Measurements from ENCODE around the gene LPAR3.
A peak's percentile ranks its signal among the peaks of the same experiment; 100 is the strongest.

The LPAR3 gene

DNA sequence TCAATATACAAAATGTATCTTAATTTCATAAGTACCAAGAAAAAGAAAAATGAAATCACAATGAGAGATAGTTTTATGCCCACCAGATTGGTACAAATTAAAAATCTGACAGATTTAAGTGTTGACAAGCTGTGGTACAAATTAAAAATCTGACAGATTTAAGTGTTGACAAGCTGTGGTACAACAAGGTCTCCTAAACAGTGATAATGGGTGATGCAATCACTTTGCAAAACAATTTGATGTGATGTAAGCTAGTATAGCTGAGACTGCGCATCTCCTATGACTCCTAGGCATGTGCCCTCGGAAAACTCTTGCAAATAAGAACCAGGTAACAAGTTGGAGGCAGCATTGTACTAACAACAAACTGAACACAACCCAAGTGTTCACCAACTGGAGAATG lies 100.6 kb downstream of the LPAR3 start:
- no peak for TF ChIP-seq JUND (IDR thresholded peaks at IDR 0.05; ENCODE audit: low read depth)
- DNase-seq (ENCODE audit: low read depth in 1 of 2, low spot score in 1 of 2): no peak
- in situ Hi-C loops (cut with HindIII; ENCODE audit: low pct_unique_long_range_greater_than_20kb, low sequenced_read_pairs): no loop called here

- TF ChIP-seq JUND (IDR thresholded peaks at IDR 0.05; ENCODE audit: low read depth): no peak
- in situ Hi-C loops (cut with HindIII; ENCODE audit: low pct_unique_long_range_greater_than_20kb, low sequenced_read_pairs): no loop called here
- no peak for DNase-seq (ENCODE audit: low read depth in 1 of 2, low spot score in 1 of 2)
Measured at GRCh38 chr1:84789014-84789413, 104.0 kb downstream of the LPAR3 start.

DNA sequence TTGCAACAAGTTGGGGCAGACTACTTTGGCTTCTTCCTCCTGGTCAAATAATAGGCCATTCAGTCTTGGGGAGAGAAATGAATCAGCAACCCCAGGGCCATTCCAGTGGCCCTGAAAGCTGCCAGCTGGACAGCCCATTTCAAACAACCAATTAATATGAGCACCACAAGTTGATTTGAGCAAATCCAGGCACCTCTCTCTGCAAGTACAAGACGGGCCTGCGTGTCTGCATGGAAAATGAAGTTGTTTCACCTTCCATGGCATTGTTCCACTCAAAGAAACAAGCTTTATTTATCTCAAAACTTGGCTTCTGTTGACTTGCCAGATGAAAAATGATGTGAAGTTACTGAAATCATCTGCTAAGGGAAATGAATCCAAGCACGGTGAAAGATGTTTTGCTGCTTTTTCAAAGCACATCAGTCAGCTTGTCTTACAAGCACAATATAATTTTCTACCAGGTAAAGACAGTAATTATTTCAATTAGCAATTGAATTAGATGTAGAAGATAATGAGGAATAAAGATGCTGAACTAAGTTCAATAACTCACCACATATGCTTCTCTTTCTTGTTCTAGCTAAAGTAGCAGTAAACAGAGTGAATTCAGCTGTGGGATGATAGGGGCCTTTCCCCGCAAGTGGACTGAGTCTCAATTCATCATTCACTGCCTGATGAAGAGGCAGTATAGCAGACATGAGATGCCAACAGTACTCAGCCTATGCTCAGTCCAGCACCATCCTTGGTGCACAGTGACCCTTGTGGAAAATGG lies 107.6 kb downstream of the LPAR3 start:
- DNase-seq (ENCODE audit: low read depth in 1 of 2, low spot score in 1 of 2): no peak
- TF ChIP-seq JUND (IDR thresholded peaks at IDR 0.05; ENCODE audit: low read depth): no peak
- in situ Hi-C loops (cut with HindIII; ENCODE audit: low pct_unique_long_range_greater_than_20kb, low sequenced_read_pairs): no loop called here

- in situ Hi-C loops (cut with HindIII; ENCODE audit: low pct_unique_long_range_greater_than_20kb, low sequenced_read_pairs): no loop called here
- TF ChIP-seq JUND (IDR thresholded peaks at IDR 0.05; ENCODE audit: low read depth): no peak
- no peak for DNase-seq (ENCODE audit: low read depth in 1 of 2, low spot score in 1 of 2)
Measured at GRCh38 chr1:84782881-84783280, 110.1 kb downstream of the LPAR3 start.

GRCh38 chr1:84781946-84782771 lies 110.8 kb downstream of the LPAR3 start:
- no peak for TF ChIP-seq JUND (IDR thresholded peaks at IDR 0.05; ENCODE audit: low read depth)
- in situ Hi-C loops (cut with HindIII; ENCODE audit: low pct_unique_long_range_greater_than_20kb, low sequenced_read_pairs): no loop called here
- peak; percentile 40 to 83 for DNase-seq (ENCODE audit: low read depth in 1 of 2, low spot score in 1 of 2)

DNA sequence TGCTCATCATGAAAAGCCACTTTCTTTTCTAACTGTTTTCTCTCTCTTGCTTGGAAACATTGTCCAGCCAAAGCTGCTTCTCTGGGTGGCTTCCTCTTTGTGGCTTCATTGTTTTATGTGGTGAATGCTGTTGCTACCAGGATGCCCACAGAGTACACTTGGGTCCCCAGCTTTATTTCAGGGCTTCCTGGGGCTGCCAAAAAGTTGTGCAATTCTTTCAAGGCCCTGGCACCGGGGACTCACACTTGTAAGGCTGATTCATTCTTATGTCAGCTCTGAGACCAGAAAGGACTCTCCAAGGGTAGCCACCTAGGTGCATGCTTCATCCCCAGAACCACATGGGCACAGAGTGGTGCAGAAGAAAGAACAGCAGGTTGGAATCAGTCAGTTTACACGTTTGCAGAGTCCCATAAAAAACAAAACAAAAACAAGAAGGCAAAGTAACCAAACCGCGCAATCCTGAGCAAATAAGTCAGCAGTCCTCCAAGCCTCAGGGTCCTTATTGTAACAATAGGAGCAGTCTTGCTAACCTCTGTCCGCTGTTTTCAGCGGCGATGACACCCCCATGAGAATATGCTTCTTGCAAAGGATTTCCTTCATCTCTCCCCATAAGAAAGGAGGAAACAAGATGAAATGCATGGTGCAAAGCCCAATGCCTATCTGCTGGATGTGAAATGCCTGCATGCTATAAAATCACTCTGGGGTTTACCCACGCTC lies 112.8 kb downstream of the LPAR3 start:
- no peak for DNase-seq (ENCODE audit: low read depth in 1 of 2, low spot score in 1 of 2)
- in situ Hi-C loops (cut with HindIII; ENCODE audit: low pct_unique_long_range_greater_than_20kb, low sequenced_read_pairs): no loop called here
- TF ChIP-seq JUND (IDR thresholded peaks at IDR 0.05; ENCODE audit: low read depth): no peak

DNA sequence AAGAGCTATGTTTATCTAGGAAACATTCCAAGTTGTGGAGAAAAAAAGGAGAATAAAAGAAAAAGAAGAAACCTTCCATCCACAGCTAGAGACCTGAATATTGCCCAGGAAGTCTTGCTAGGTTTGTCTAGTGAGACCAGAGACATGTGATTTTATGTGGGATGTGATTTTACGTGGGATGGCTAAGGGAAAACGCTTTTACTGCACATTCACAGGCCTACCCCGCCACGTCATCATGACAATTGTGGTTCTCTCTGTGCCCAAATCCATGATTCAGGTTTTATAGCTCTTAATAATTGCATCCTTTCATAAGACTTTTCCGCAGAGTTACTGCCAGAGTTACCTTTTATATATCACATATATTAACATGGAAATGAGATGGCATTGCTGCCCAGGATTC lies 116.4 kb downstream of the LPAR3 start:
- DNase-seq (ENCODE audit: low read depth in 1 of 2, low spot score in 1 of 2): no peak
- in situ Hi-C loops (cut with HindIII; ENCODE audit: low pct_unique_long_range_greater_than_20kb, low sequenced_read_pairs): no loop called here

GRCh38 chr1:84775535-84775920 lies 117.5 kb downstream of the LPAR3 start:
- DNase-seq (ENCODE audit: low read depth in 1 of 2, low spot score in 1 of 2): no peak
- in situ Hi-C loops (cut with HindIII; ENCODE audit: low pct_unique_long_range_greater_than_20kb, low sequenced_read_pairs): no loop called here
- no peak for TF ChIP-seq JUND (IDR thresholded peaks at IDR 0.05; ENCODE audit: low read depth)

More for the DNA sequence above, 116.4 kb downstream of the LPAR3 start:
- no peak for TF ChIP-seq JUND (IDR thresholded peaks at IDR 0.05; ENCODE audit: low read depth)

GRCh38 chr1:84774669-84775534 lies 118.1 kb downstream of the LPAR3 start:
- peak in 1 of 2 experiments; percentile 66 for DNase-seq (ENCODE audit: low read depth in 1 of 2, low spot score in 1 of 2)
- in situ Hi-C loops (cut with HindIII; ENCODE audit: low pct_unique_long_range_greater_than_20kb, low sequenced_read_pairs): no loop called here
- TF ChIP-seq JUND (IDR thresholded peaks at IDR 0.05; ENCODE audit: low read depth): no peak

DNA sequence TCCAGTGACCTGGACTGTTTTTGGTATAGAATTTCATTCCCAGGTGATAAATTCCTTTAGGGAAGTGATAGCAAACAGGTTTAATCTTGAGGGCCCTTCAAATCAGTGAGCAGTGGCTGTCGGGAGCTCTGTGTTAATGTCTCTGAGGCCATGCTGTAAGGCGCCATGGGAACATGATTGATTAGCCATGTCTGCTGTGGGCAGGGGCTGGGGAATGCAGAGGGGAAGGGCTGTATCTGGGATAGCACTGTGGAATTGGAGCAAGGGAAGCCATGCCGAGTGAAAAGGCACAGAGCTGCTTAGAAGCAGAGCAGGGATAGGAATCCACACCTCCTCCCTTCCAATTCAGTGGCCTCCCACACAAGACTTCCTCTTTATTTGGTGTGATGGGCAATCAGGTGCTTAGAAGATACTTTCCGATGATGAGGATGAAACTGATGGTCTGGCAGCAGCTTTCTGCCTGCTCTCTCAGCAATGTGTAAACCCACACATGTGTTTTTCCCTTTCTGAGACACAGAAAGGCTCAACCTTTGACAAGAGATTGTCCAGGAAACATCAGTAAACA lies 119.0 kb downstream of the LPAR3 start:
- TF ChIP-seq JUND (IDR thresholded peaks at IDR 0.05; ENCODE audit: low read depth): no peak
- no peak for DNase-seq (ENCODE audit: low read depth in 1 of 2, low spot score in 1 of 2)
- in situ Hi-C loops (cut with HindIII; ENCODE audit: low pct_unique_long_range_greater_than_20kb, low sequenced_read_pairs): no loop called here

GRCh38 chr1:84773195-84773594 lies 119.8 kb downstream of the LPAR3 start:
- no peak for DNase-seq (ENCODE audit: low read depth in 1 of 2, low spot score in 1 of 2)
- TF ChIP-seq JUND (IDR thresholded peaks at IDR 0.05; ENCODE audit: low read depth): no peak
- in situ Hi-C loops (cut with HindIII; ENCODE audit: low pct_unique_long_range_greater_than_20kb, low sequenced_read_pairs): no loop called here
